HG03280 (cell line): Measurements from ENCODE around the gene FOXK2.
"Not testable (repeated sequence)": the region's sequence is repeated elsewhere in the genome, so short reads cannot be mapped to it uniquely, and the experiment has no call there.

Experiments used
- ATAC-seq: cut with Tn5 transposase; IDR thresholded peaks from one replicate; pipeline ENCODE4 v1.9.1; 2021; ENCODE audit warnings: mild to moderate bottlenecking, moderate library complexity; ENCODE audit not compliant: unreplicated experiment

Gene FOXK2

DNA sequence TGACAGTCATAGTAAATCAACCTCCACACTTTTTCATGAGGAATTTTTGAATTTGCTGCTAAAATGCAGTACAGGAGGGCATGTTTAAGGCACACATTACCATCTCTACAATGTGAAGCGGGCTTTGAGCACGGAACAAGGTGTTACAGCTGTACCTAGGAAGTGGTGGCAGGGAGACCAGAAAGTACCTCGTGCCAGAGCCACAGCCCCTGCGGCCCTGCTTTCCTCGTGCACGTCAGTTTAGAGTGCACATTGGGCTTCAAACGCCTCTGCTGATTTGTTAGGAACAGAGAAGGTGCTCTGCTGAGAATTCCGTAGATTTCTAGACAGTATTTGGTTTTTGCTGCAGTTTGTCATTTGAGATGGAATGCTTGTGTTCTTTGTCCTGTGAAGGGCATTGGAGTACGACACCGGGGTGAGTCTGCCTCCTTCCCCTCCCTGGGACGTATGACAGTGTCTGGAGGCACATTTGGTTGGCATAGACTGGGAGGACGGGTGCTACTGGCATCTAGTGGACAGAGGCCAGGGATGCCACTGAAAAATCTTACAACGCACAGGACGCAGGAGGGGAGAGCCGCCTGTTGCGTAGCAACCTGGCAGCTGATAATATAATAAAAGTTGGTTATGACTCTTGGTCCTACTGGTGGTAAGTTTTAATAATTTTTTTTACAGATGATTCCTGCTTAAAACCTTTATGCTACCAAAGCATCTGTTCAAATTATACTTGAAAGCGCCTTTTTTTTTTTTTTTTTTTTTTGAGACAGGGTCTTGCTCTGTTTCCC lies 9.1 kb downstream of the FOXK2 start:
- ATAC-seq = no peak

DNA sequence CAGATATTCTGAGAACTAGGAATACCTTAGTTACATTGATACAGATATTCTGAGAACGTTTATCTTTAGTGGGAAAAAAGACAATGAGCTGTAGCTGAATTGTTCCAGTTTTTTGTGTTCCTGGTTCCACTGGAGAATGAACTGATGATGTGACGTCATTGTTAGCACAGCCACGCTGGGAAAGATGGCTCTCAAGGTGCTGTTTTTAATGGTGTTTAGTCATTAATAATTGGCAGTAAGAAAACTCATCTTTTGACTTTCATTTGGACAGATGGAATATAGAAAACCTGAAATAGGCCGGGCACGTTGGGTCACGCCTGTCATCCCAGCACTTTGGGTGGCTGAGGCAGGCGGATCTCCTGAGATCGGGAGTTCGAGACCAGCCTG lies 10.4 kb downstream of the FOXK2 start:
- ATAC-seq = no peak

DNA sequence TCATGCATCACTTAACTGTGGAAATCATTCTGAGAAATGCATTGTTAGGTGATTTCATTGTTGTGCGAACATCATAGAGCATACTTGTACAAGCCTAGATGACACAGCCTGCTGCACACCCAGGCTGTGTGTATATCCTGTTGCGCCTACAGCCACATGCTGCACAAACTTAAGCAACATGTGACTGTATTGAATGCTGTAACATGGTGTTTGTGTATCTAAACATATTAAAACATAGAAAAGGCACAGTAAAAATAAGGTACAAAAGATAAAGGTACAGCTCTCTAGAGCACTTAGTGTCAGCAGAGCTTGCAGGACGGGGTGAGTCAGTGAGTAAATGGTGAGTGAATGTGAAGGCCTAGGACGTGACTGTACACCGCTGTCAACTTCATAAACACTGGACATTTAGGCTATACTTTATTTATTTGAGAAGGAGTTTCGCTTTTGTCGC lies 11.9 kb downstream of the FOXK2 start:
- ATAC-seq = no peak

DNA sequence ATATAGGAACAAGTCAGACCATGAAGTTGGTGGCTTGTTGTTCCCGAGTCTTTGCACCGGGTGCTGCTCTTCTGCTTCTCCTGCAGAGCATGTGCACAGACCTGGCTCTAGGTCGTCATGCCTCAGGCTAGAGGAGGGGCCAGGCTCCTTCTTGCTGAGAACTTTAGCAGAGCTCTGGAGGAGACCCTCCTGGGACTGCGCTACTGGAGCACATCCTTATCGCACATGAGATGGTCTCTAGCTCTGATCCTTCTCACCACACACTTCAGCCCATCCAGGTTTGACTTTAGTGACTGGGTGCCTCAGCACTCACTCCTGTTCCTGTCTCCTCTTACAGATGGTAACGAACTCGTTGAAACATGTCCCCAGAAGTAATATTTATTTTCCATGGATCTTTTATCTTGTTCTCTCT lies 14.9 kb downstream of the FOXK2 start:
- no peak for ATAC-seq

DNA sequence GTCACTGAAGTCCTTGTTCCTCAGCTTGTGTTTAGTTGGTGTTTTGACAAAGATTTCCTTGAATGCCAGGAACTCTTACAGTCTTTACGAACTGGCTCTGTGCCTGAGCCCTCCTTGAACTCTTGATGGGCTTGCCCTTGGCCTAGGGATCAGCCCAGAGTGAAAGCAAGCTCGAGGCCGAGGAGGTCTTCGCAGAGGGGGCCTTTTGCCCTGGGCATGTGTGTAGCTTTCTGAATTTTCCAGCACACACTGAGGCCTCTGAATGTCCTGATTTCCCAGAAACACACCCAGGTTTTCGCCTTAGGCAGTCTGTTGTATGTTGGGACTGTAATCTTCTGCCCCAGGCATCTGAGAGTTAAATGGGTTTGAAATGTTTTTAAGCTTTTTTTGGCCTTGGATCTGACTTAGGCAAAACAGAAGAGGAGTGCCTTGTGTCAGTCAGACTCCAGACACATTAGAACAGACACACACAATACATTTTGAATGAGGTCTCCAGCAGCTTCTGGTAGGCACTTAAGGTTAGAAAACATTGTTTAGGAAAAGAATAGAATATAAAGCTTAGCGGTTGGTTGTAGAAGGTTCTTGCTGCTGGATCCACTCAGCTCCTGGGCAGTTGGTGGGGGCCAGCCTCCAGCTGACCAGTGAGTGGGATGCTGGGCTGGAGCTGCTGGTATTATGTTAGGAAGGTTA lies 17.1 kb downstream of the FOXK2 start:
- ATAC-seq = no peak

DNA sequence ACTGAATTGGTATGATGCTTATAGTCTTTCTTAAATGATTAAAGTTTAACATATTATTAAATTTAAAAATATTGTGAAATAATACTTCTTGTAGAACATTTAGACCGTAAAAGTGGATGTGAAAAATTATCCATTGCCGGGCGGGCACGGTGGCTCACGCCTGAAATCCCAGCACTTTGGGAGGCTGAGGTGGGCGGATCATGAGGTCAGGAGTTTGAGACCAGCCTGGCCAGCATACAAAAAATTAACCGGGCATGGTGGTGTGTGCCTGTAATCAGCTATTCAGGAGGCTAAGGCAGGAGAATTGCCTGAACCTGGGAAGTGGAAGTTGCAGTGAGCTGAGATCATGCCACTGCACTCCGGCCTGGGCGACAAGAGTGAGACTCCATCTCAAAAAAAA lies 17.7 kb downstream of the FOXK2 start:
- ATAC-seq = not testable (repeated sequence)

DNA sequence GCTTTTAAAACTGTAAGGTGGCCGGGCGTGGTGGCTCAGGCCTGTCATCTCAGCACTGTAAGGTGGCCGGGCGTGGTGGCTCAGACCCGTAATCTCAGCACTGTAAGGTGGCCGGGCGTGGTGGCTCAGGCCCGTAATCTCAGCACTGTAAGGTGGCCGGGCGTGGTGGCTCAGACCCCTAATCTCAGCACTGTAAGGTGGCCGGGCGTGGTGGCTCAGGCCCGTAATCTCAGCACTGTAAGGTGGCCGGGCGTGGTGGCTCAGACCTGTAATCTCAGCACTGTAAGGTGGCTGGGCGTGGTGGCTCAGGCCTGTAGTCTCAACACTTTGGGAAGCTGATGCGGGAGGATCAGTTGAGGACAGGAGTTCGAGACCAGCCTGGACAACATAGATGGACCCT lies 19.5 kb downstream of the FOXK2 start:
- not testable (repeated sequence) for ATAC-seq

DNA sequence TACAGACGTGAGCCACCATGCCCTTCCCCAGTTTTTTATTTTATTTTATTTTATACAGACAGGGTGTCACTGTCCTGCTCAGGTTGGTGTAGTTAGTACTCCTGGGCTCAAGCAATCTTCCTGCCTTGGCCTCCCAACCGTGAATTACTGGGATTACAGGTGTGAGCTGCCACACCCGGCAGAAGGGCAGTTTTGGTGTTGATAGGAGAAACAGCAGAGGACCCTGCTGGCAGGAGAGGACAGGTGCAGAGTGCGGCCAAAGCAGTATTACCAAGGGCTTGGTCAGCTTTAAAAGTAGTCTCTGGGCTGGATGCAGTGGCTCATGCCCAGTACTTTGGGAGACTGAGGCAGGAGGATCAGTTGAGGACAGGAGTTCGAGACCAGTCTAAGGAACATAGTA lies 22.9 kb downstream of the FOXK2 start:
- ATAC-seq = no peak

DNA sequence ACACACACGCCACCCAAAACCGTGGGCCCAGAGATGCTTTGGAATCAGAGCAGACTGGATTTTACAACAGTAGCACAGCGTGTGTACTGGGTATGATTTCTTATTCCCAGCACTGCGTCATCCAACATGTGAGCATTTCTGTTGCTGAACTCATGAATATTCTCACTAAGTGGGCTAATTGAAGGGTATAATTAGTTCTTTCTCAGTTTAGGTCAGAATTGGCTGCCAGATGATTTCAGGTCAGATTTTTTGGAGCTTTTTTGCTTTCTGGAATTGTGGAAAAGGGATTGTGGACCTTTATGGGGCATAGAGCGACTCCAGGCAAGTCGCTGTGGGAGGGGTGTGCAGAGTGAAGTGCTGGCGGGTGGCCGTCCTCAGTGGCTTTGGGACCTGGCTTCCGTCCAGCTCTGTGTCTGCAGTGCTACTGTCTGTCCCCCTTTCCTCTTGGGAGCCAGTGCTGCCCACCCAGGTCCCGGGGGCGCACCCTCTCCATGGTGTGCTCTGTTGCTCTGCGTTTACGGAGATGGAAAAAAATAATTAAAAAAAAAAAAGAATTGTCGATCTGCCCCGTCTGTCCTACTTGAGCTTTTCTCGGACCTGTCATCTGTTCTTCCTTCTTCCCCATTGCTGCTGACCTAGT lies 25.0 kb downstream of the FOXK2 start:
- ATAC-seq = no peak

DNA sequence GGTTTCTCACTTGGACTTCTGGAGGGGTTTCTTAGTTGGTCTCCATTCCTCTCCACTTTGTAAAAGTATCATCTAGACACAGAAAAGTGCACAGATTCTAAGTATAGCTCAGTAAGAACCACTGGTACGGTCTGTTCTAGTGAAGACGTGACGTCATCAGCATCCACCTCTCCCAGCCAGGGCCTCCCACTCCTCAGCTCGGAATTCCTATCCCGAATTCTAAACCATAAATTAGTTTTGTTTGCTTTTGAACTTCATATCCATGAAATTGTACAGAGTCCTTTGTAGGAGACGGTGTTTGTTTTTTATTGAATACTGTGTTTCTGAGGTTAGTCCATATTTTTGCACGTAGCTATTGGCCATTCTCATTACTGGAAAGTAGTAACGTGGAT lies 25.5 kb downstream of the FOXK2 start:
- ATAC-seq = no peak

DNA sequence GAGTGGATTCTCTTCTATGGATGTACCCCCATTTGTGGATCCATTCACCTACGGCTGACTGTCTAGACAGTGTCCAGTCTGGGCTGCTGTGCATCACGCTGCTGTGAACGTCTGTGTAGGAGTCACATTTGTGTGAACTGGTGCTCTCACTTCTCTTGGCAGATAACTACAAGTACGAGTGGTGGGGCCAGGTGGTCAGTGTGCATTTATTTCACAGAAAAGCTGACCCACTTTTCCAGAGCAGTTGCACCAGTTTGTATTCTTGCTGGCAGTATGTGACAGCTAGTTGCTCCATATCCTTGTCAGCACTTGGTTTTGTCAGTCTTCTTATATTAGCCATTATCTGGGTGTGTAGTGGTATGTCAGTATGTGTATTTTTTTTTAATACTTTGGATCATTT lies 28.4 kb downstream of the FOXK2 start:
- no peak for ATAC-seq

DNA sequence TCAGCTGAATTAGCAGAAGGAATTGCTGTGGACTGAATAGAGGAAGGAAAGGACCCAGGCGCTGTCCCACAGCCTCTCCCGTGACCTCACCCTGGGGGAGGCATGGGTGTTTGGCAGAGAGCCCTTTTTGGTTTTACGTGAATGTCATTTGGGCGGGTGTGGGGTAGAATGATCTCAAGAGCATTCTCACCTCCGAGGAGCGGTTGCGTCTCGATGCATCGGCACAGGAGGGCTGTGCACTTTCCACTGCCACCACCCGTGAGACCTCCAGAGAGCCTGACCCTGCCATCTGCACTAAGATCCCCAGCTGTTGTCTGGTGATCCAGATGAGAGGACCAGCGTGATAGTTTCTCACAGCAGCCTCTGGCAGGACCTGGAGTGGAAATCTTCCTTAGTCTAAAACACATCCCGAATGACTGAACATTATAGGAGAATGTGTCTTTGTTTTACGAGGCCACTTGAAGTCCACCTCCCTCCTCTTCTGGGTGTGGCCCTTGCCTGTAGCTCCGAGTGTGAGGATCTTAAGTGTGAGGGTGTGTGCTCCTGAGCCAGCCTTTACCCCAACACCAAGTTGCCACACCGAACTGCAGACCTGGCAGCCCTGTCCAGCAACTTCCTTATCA lies 29.3 kb downstream of the FOXK2 start:
- no peak for ATAC-seq

DNA sequence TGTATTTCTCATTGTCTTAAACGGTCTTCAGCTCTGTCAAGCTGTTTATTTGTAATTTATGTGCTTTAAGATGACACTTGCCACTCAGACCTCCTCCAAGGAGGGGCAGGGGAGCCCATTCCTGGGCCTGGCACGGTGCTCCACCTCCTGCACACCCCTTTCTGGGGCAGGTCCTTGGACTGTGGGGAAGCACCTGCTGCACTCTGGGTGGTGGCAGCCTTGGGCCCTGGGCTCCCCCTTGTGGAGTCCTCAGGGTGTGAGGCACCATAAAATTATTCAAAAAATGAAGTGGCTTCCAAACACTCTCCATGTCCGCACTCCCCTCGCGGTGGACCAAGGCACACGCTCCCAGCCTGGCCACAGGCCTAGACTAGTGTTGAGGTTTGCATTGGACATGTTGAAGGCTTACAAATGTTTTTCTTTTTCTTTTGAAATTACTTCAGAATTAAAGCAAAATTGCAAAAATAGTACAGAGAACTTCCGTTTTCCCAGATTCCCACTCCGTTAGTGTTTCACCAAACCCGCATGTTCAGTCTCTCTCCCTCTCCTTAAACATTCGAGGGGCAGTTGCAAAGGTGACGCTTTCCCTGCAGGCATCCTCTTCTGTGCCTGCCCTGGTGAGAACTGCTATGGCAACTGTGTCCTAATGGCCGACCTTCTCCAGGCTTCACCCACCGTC lies 32.4 kb downstream of the FOXK2 start:
- peak; percentile 89 for ATAC-seq

DNA sequence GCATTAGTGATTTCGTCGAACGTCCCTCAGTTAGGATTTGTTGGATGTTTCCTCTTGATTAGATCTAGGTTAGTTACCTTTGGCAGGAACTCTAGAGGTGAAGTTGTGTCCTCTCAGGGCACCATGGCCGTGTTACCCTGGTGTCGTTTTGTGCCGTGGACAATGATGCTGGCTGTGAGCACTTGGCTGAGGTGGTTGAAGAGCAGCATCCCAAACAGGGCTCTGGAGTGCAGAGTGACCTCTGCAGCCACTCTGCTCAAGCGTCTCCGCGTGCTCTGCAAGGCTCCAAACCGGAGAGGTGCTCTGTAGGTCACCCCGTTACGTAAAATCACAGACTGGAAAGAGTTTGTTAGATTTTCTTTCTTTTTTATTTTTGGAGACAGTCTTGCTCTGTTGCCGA lies 33.0 kb downstream of the FOXK2 start:
- ATAC-seq = no peak

DNA sequence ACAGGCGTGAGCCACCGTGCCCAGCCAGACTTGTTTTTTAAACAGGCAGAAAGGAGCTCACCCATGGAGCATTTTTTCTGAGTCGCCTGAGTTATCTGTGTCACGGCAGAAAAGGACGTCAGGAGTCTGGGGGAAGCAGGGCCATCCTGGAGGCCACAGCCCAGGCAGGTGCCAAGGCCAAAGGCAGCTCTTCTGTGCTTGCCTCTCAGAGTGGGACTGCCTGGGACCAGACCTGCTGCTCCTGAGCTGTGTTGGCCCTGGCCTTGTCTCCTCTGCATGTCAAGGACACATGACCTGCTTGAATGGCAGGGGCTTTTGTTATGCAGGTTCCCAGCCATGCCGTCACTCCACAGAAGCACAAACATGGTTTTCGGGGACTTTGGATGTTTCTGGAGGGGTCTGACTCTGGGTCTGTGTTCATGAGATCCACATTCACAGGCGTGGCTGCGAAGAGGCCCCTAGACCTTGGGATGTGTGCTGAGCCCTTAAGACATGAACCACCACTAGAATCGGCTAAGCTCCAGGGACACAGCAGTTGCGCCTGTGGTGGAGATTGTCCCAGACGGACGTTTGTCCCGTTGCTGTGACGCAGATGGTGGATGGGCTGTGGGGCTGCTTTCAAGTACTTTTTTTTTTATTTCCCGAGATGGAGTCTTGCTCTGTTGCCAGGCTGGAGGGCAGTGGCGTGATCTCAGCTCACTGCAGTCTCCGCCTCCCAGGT lies 33.8 kb downstream of the FOXK2 start:
- no peak for ATAC-seq

DNA sequence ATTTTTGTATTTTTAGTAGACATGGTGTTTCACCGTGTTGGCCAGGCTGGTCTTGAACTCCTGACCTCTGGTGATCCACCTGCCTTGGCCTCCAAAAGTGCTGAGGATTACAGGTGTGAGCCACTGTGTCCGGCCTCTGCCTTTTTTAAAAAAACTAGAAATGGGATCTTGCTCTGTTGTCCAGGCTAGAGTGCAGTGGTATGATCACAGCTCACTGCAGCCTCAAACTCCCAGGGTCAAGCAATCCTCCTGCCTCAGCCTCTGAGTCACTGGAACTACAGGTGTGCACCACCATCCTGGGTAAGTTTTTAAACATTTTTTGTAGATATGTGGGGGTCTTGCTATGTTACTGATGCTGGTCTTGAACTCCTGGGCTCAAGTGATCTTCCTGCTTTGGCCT lies 38.0 kb downstream of the FOXK2 start:
- ATAC-seq = not testable (repeated sequence)

DNA sequence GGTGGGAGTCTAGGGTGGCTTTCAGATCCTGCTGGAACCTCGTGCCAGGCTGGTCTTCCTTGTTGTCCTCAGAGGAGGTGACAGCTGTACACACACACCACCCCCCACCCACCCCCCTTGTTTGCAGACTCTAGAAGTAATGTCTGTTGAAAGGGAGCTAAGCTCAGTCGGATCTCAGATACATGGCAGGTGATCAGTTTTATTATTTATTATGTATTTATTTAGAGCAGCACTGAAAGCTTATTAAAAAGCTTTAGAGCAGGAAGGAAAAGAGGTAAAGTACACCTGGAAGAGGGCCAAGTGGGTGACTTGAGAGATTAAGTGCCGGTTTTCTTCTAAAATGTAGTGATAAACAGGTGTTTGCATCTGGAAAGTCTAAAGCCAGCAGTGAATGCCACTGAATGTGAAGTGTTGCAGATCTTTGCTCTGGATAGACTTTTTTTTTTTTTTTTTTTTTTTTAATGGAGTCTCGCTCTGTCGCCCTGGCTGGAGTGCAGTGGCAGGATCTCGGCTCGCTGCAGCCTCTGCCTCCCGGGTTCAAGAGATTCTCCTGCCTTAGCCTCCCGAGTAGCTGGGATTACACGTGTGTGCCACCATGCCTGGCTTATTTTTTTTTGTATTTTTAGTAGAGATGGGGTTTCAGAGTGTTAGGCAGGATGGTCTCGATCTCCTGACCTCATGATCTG lies 40.2 kb downstream of the FOXK2 start:
- no peak for ATAC-seq

DNA sequence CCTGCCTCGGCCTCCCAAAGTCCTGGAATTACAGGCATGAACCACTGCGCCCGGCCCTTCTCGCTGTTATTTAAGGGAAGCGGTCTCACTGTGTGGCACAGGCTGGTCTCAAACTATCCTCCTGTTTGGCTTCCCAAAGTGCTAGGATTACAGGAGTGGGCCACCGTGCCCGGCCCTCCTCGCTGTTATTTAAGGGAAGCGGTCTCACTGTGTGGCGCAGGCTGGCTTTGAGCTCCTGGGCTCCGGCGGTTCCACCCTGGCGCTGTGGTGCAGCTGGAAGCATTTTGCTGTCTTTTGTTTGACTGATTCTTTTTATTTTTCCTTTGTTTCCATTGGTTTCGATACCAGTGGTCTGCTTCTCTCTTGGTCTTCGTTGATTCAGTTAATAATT lies 40.7 kb downstream of the FOXK2 start:
- no peak for ATAC-seq

DNA sequence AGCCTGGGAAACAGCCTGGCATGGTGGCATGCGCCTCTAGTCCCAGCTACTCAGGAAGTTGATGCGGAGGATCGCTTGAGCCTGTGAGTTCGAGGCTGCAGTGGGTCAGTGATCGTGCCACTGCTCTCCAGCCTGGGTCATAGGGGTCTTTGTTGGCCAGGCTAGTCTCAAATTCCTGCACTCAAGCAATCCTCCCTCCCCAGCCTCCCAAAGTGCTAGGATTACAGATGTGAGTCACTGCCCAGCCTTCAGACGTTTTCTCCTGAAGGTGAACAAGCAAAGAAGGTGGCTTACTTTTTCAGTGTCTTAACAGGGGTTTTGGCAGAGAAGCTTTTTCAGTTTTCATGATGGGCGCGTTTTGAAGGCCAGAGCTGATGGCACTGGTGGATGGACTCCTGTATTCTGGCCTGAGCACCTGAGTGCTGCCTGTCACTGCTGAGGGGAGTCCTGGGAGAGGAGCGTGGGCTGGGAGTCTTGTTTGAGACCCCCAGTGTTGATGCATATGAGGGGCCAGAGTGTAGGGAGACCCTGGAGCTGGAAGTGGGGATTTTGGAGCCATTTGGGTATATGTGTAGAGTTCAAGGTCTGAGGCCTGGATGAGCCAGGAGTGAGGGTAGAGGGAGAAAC lies 41.4 kb downstream of the FOXK2 start:
- no peak for ATAC-seq
